Endometrial microvascular endothelial cells (primary cell): Measurements from ENCODE around the gene GLRX. TPM values are rescaled to one million over a fixed set of nuclear protein-coding genes. Genes with fewer than 3 reads are reported as not detected.

Source experiments
- in situ Hi-C: cut with HindIII; loops from 2 replicates; pipeline ENCODE4 v1.10.0; 2017; ENCODE audit warnings: low sequenced_read_pairs, low pct_unique_long_range_greater_than_20kb; ENCODE audit errors: inconsistent ontology term
- total RNA-seq: library from RNA; depleted of rRNA; stranded (reverse); fragments of >200 nt; gene quantifications from one replicate; pipeline ENCODE4 v1.2.3, GENCODE V29; 2015; ENCODE audit errors: inconsistent ontology term

GLRX gene
- total RNA-seq, 1 donor from 2014 or later = 59.8 TPM

DNA sequence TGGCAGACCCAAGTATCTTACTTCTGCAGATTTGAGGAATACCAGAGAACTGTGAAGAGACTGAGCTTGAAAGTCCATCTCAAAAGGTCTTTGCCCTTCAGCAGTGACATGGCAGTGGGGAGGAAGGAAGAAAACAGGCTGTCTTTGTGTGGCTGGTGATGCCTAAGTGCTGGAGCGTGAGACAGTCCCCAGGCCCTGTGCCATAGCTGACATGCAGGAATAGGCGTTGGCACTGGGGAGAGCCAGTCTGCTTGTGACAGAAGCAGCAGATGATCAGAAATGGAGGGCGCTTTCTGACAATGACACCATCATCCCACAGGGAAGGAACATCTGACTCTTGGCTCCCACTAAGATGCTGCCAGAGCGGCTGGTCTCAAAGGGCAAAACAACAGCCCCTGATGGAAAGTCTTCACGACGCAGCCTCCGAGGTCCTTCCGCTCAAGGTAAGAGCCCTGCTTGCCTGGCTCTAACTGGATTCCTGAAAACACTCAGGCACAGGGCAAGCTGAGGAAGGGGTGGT lies 15.5 kb upstream of the GLRX start:
- in situ Hi-C loops = loop anchor here (25.0 kb wide), 1 partner anchor 176 kb away; no protein-coding TSS in a partner anchor

DNA sequence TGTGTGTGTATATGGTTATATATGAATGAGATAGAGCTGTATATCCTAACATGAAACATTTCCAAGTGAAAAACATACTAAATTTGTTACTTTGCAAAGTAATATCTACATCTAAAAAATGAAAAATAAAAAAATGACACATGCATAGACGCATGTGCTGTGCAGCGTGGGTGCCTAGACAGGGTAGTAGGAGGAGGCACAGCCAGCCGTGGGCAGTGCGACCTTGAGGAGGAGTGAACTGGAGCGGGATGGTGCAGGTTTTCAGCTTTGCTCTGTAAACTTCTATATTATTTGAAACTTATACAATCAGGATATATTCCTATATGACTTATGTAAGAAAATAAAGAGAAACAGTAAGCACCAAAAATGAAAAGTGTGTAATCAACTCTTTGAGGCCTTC lies 15.0 kb upstream of the GLRX start:
- in situ Hi-C loops = loop anchor here (25.0 kb wide), 1 partner anchor 175 kb away; no protein-coding TSS in a partner anchor

DNA sequence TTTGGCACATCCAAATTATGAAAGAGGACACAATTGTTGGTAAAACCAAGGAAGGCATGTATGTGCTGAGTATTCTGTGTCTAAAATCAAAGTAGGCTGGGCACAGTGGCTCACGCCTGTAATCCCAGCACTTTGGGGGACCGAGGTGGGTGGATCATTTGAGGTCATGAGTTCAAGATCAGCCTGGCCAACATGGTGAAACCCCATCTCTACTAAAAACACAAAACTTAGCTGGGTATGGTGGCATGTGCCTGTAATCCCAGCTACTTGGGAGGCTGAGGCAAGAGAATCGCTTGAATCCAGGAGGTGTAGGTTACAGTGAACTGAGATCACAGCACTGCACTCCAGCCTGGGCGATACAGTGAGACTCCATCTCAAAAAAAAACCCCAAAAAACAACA lies 14.4 kb upstream of the GLRX start:
- in situ Hi-C loops = loop anchor here (25.0 kb wide), 1 partner anchor 175 kb away; no protein-coding TSS in a partner anchor

DNA sequence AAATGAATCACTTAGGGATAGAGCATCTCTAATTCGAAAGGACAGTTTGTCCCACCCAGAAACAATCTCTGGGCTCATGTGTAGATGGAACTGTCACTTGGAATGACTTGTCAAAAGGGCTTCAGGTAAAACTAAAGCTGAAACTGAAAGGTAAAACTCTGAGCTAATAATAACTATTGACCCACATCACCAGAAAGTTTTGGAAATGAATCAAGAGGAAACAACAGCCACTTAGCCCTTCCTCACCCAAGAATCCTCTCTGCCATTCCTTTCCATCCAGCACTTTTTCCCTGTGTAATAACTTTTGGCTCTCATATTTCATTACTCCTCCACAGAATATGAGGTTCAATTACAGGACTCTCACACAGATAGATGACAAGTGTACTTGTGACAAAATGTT lies 14.0 kb upstream of the GLRX start:
- in situ Hi-C loops = loop anchor here (25.0 kb wide), 1 partner anchor 174 kb away; no protein-coding TSS in a partner anchor

DNA sequence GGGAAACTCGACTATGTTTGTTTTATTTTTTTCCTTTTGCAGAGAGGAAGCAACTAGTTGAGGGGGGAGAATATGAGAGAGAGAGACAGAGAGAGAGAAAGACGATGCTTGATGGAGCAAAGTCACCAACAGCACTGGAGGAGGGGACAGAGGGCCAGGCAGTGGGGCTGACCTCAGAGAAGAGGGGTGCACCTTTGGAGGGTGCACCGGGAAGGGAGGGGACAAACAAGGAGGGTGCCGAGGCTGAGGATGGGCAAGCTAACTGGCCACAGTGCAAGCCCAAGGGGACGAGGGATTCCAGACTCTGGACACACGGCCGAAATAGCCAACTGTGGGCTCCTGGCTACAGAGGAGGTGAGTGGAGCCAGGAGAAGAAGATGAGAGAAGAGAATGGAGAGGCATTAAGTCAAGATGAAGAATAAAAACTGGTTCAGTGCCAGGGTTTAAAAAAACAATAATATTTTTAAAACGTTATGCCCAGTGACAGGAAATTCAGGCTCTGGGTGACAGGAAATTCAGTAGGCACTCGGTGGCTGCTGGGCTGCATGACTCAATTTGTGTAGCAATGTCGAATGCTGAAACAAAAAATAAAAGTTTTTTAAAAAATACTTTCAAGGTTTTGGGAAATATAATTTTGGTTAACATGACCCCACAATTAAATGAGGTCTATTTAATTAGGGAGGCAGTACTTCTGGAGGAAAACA lies 13.3 kb upstream of the GLRX start:
- in situ Hi-C loops = loop anchor here (25.0 kb wide), 1 partner anchor 174 kb away; no protein-coding TSS in a partner anchor

DNA sequence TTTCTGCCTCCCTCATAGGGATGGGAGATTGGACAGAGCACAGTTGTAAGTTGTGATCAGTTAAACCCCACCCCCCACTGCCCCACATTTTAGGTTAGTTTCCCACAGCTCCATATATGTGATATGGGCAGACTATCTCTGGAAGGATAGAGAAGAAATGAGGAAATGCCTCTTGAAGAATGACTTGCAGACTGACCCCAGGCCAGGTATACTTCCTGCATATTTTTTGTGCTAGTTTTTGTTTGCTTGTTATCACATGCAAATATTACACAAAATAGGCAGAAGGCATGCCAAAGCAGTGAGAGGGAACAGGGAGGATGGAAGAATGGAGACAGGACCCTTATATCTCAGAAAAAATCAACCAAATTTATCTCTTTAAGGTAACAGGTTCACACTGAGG lies 10.1 kb upstream of the GLRX start:
- in situ Hi-C loops = loop anchor here (25.0 kb wide), 1 partner anchor 170 kb away; no protein-coding TSS in a partner anchor

- in situ Hi-C loops = loop anchor here (25.0 kb wide), 1 partner anchor 168 kb away; no protein-coding TSS in a partner anchor
Observed at GRCh38 chr5:95830226-95830625, 7.7 kb upstream of the GLRX start.

DNA sequence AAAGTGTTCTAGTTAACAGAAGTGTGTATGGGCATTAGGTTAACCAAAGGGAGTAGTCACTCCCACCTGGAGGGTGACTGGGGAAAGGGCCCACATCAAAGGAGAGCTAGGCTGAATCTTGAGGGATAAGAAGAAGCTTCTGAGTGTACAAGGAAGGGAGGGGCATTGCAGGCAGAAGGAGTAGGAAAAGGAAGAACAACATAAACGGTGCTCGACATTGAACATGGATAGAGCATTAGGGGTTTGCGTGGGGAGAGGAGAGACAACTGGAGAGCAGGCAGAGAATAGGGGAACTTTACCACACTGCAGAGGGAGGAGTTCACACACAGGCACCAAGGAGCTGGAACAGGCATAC lies 5.3 kb upstream of the GLRX start:
- in situ Hi-C loops = loop anchor here (25.0 kb wide), 1 partner anchor 166 kb away; no protein-coding TSS in a partner anchor

GRCh38 chr5:95826949-95827891 lies 4.7 kb upstream of the GLRX start:
- in situ Hi-C loops = loop anchor here (25.0 kb wide), 1 partner anchor 165 kb away; no protein-coding TSS in a partner anchor

GRCh38 chr5:95825495-95825894 lies 3.0 kb upstream of the GLRX start:
- in situ Hi-C loops = loop anchor here (25.0 kb wide), 1 partner anchor 163 kb away; no protein-coding TSS in a partner anchor

- in situ Hi-C loops = loop anchor here (25.0 kb wide), 1 partner anchor 162 kb away; no protein-coding TSS in a partner anchor
Observed at GRCh38 chr5:95824747-95825146, 2.2 kb upstream of the GLRX start.

- in situ Hi-C loops = no loop called here
Observed at GRCh38 chr5:95823738-95824609, 1.4 kb upstream of the GLRX start.

DNA sequence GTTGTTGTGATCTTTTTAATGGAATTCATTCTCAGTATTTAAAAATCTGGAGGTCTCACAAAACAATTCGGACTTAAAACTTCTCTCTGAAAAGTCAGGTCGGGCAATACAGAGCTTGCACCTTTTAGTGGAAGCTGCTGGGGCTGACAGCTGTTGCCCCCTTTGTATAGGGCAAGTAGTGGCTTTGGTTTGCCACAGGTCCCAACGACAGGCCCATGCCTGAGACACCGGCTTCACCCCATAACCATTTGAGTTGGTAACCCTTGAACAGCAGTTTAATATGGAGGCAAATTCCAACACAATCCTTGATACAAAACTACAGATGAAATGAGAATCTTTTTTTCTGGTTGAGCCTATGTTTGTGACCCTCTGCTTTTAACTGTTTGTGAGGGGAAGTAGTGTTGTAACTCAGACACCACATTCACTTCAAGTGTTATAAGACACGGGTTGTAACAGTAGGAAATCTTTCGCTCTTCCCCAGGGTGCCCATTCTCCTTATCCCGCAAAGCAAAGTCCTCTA lies 752 bp upstream of the GLRX start:
- in situ Hi-C loops = no loop called here

DNA sequence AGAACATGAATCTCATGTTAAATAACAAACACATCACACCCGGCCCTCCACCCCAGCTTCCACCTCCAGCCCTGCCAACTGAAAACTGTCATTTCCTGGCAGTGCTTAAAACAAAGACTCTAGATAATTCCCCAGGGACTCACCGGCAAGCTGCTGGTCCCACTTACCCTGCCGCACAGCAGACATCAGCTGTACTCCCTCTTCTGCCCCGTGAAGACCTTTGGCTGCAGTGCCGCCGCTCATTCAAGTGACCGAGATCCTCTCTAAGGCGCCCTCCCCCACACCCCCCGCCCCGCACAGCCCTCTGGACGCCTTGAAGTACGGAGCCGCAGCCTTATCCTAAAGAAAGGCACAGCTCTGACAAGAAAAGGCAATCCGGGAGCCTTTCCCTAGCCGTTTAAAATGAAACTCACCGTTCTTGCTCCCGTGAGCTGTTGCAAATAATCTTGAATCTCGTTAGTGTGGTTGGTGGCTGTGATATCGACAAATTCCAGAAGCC lies 434 bp downstream of the GLRX start:
- in situ Hi-C loops = no loop called here

GRCh38 chr5:95821110-95822021 lies 1.2 kb downstream of the GLRX start:
- in situ Hi-C loops = no loop called here

DNA sequence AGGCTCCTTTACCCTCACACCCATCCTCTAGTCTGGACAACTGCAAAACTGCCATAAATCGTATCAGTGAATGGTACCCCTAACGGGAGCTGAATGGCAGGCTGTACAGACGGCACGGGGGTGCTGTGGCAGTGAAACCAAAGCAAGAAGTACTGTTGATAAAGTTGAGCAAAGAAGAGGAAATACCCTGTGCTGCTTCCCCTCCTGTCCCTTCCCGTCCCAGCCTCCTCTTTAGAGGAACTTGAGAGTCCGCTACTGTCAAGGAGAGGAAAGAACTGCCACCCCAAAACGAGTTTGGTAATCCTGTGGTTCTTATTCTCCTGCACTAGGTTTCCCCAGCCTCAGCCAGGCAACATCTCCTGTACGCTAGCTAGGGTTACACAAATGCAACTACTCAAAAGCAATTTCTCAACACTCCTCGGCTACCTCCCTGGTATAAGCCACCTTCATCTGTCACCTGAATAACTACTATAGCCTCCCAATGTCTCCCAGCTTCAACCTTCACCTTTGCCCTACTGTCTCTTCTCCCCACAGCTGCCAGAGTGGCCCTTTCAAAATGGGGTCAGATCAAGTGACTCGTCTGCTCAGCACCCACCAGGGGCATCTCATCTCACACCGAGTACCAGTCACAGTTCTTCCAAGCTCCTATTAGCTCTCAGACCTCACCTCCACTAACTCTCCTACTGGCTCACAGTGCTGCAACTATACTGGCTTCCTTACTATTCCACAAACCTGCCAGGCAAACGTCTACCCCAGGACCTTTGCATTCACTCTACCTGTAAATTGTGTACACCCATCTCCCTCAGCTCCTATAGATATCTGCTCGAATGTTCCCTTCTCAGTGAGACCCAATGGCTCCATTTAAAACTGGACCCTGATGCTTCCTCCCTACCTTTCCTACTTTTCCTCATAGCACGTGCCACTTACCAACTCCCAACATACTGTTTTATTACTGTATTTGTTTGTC lies 4.1 kb downstream of the GLRX start:
- in situ Hi-C loops = no loop called here
